ENCODE results near the gene ACOXL. TPM values are rescaled to one million over a fixed set of nuclear protein-coding genes. Genes with fewer than 3 reads are reported as not detected.

ACOXL gene
- total RNA-seq, 4 donors from 2014 or later, result 0.55 to 5.2 (median 1.1) TPM; not detected in 1

GRCh38 chr2:111102216-111102615 is 369.8 kb downstream of the ACOXL start:
- Histone ChIP-seq H3K36me3 (no peaks in the 10 kb centered on the region), H3K27me3 (no peaks in the 10 kb centered on the region), H3K27ac (no peak overlapping the region), H3K4me1 (no peaks in the 10 kb centered on the region), H3K9me3 (no peaks in the 10 kb centered on the region), H3K4me3 (no peak overlapping the region)
- WGBS, 2 donors (ENCODE audit: low coverage in 1 of 2), result 90% methylated on average over 2 of the region's 2 CpGs; no CpG with 5 or more reads in 1 of the 2 donors
- DNase-seq, result no peak
- intact Hi-C loops (cut with DNase I; ENCODE audit: low total_unique reads) (no loop called here), in situ Hi-C loops (cut with MboI; ENCODE audit: low pct_ligation_motif_present in 1 of 4, low pct_unique_long_range_greater_than_20kb in 1 of 4, low sequenced_read_pairs in 3 of 4) (loop anchor here in 3 of 4 donors (25.0 kb wide), 3 partner anchors 290 to 610 kb away; no protein-coding TSS in a partner anchor)
- TF ChIP-seq EP300 (IDR thresholded peaks at IDR 0.05; ENCODE audit: low read depth) (no peak), POLR2A (IDR thresholded peaks at IDR 0.05) (no peak), POLR2AphosphoS5 (IDR thresholded peaks at IDR 0.05) (no peak), CTCF (IDR thresholded peaks at IDR 0.05) (no peak)

GRCh38 chr2:111105926-111106325 is 373.6 kb downstream of the ACOXL start:
- intact Hi-C loops (cut with DNase I; ENCODE audit: low total_unique reads), result no loop called here
- H3K27me3 ChIP-seq, result no peaks in the 10 kb centered on the region
- no peaks in the 10 kb centered on the region for H3K4me1 ChIP-seq
- 48 to 62% methylated on average over 2 of the region's 2 CpGs for WGBS, 2 donors (ENCODE audit: low coverage in 1 of 2)
- no peak for TF ChIP-seq POLR2AphosphoS5 (IDR thresholded peaks at IDR 0.05)
- TF ChIP-seq CTCF (IDR thresholded peaks at IDR 0.05), result no peak
- no peak for TF ChIP-seq POLR2A (IDR thresholded peaks at IDR 0.05)
- no peak for TF ChIP-seq EP300 (IDR thresholded peaks at IDR 0.05; ENCODE audit: low read depth)
- in situ Hi-C loops (cut with MboI; ENCODE audit: low pct_ligation_motif_present in 1 of 4, low pct_unique_long_range_greater_than_20kb in 1 of 4, low sequenced_read_pairs in 3 of 4), result loop anchor here in 3 of 4 donors (25.0 kb wide), 3 partner anchors 294 to 606 kb away; no protein-coding TSS in a partner anchor
- H3K36me3 ChIP-seq, result no peaks in the 10 kb centered on the region
- DNase-seq, result no peak
- no peak overlapping the region for H3K4me3 ChIP-seq
- no peak overlapping the region for H3K27ac ChIP-seq
- no peaks in the 10 kb centered on the region for H3K9me3 ChIP-seq

GRCh38 chr2:111106706-111107105 is 374.3 kb downstream of the ACOXL start:
- WGBS, 2 donors (ENCODE audit: low coverage in 1 of 2), result 91 to 96% methylated on average over 4 to 5 of the region's 5 CpGs
- no peaks in the 10 kb centered on the region for H3K36me3 ChIP-seq
- no peaks in the 10 kb centered on the region for H3K9me3 ChIP-seq
- in situ Hi-C loops (cut with MboI; ENCODE audit: low pct_ligation_motif_present in 1 of 4, low pct_unique_long_range_greater_than_20kb in 1 of 4, low sequenced_read_pairs in 3 of 4), result loop anchor here in 3 of 4 donors (25.0 kb wide), 3 partner anchors 294 to 606 kb away; no protein-coding TSS in a partner anchor
- peaks cover 7% of the 10 kb centered on the region for H3K27me3 ChIP-seq
- no peak for DNase-seq
- intact Hi-C loops (cut with DNase I; ENCODE audit: low total_unique reads), result no loop called here
- no peaks in the 10 kb centered on the region for H3K4me1 ChIP-seq
- no peak overlapping the region for H3K27ac ChIP-seq
- TF ChIP-seq EP300 (IDR thresholded peaks at IDR 0.05; ENCODE audit: low read depth) (no peak), POLR2A (IDR thresholded peaks at IDR 0.05) (no peak), POLR2AphosphoS5 (IDR thresholded peaks at IDR 0.05) (no peak), CTCF (IDR thresholded peaks at IDR 0.05) (no peak)
- H3K4me3 ChIP-seq, result no peak overlapping the region

GRCh38 chr2:111108745-111109271 is 376.4 kb downstream of the ACOXL start:
- WGBS, 2 donors (ENCODE audit: low coverage in 1 of 2), result 98 to 100% methylated on average over 2 of the region's 2 CpGs
- in situ Hi-C loops (cut with MboI; ENCODE audit: low pct_ligation_motif_present in 1 of 4, low pct_unique_long_range_greater_than_20kb in 1 of 4, low sequenced_read_pairs in 3 of 4), result loop anchor here in 3 of 4 donors (25.0 kb wide), 3 partner anchors 297 to 603 kb away; no protein-coding TSS in a partner anchor
- no peak for DNase-seq
- intact Hi-C loops (cut with DNase I; ENCODE audit: low total_unique reads), result no loop called here
- H3K4me1 ChIP-seq, result no peaks in the 10 kb centered on the region
- peaks cover 15% of the 10 kb centered on the region for H3K27me3 ChIP-seq
- no peak overlapping the region for H3K4me3 ChIP-seq
- no peaks in the 10 kb centered on the region for H3K36me3 ChIP-seq
- TF ChIP-seq POLR2AphosphoS5 (IDR thresholded peaks at IDR 0.05) (no peak), POLR2A (IDR thresholded peaks at IDR 0.05) (no peak), EP300 (IDR thresholded peaks at IDR 0.05; ENCODE audit: low read depth) (no peak), CTCF (IDR thresholded peaks at IDR 0.05) (no peak)
- no peak overlapping the region for H3K27ac ChIP-seq
- H3K9me3 ChIP-seq, result no peaks in the 10 kb centered on the region

Measured in transverse colon (tissue), 4 donors.